T-helper 9 cell (primary cell): ENCODE data around the gene ACSF2.

Experiments used
- DNase-seq: peaks from one replicate; pipeline ENCODE4 v3.0.0-alpha.2; 2020

Gene ACSF2

DNA sequence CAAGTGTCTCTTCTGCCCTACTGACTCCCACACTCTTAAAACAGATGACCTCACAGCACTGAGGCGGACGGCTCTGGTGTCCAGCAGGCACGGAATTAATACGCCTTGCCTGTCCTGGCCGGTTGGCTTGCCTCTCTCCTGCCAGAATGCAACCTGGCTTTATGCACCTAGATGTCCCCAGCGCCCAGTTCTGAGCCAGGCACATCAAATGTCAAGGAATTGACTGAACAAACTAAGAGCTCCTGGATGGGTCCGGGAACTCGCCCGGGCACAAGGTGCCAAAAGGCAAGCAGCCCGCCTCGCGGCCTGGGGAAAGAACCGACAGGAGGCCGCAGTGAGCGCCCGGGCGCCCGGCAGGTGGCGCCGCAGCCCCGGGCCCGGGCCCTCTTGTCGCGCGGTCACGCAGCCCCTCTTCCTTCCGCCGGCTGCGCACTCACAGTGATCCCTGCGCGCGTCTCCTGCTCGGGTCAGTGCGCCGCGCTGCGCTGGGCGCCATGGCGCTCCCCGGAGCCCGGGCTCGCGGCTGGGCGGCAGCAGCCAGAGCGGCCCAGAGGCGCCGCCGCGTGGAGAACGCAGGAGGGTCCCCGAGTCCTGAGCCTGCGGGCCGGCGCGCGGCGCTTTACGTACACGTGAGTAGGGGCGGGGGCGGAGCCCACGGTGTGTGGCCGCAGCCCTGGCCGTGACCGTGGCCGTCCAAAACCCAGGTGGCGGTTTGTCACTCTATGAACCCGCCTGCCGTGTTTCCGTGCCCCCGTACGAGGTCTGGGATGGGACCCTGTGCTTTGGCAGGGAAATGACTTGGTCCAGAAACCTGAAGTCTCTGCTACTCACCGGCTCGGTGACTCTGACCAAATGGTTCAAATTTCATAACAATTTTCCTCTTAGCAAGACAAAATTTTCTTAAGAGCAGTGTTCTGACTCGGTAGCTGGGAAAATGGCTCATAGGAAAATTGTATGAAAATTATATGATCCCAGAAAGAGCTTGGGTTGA, 52.7 kb downstream of the ACSF2 start, which contains the start of gene RSAD1:
TSS of gene RSAD1 (plus strand) at position 470 of the 991 bp plus-strand sequence. CDS start at position 495, 25 bp downstream.
- peak; percentile 71 for DNase-seq

DNA sequence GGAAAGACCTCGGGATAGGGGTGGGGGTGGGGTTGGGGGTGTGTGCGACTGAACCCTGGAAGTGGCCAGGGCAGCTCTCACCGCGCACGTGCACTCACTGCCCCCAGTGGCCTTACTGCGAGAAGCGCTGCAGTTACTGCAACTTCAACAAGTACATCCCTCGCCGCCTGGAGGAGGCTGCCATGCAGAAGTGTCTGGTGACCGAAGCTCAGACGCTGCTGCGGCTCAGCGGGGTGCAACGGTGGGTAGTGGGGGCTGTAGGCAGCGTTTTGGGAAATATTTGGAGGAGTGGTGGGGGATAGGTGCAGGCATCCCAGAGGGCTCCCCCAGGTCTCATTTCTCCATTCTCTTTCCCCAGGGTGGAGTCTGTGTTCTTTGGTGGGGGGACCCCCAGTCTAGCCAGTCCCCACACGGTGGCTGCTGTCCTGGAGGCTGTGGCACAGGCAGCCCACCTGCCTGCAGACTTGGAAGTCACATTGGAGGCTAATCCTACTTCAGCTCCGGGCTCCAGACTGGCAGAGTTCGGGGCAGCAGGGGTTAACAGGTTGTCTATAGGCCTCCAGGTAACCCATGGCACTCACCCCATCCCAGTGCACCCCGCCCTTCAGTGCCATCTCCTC, 53.6 kb downstream of the ACSF2 start:
- DNase-seq, result peak; percentile 49

GRCh38 chr17:50480142-50480764, 54.2 kb downstream of the ACSF2 start:
- no peak for DNase-seq

DNA sequence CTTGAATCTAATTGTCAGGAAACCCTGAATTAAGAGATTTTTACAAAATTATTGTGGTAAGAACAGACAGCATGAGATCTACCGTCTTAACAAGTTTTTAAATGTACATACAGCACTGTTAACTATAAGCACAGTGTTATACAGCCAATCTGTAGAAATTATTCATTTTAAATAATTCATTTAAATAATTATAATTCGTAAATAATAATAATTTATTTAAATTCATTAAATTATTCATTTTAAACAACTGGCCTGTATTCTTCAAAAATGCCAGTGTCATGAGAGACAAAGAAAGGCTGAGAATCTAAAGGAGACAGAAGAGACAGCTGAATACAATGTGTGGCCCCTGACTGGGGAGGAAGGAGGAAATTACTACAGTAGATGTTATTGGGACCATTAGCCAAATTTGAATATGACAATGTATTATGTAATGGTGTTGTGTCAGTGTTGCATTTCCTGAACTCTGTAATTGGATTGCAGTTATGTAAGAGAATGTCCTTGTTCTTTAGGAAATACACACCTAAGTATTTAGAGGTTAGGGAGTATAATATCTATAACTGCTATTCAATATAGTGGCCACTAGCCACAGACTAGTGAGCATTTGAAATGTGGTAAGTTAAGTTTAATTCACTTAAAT, 55.0 kb downstream of the ACSF2 start:
- no peak for DNase-seq

- no peak for DNase-seq
Observed at GRCh38 chr17:50481648-50482047, 55.6 kb downstream of the ACSF2 start.

GRCh38 chr17:50482110-50482509, 56.1 kb downstream of the ACSF2 start:
- no peak for DNase-seq

DNA sequence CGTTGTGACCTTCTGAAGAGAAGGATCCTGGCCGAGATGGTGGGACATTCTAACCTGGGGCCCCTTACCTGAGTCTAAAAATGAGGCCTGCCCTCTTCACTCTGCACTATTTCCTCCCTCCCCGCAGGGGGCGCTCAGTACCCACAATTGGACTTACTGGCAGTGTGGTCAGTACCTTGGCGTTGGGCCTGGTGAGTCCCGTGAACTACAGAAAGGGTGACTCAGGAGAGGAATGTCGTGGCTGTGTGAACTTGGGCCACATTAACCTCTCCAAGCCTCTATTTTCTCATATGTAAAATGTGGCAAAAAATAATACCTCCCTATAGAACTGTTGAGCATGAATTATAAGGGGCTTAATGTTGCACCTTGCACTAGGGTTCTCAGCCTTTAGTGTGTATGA, 56.5 kb downstream of the ACSF2 start:
- DNase-seq, result peak; percentile 68

DNA sequence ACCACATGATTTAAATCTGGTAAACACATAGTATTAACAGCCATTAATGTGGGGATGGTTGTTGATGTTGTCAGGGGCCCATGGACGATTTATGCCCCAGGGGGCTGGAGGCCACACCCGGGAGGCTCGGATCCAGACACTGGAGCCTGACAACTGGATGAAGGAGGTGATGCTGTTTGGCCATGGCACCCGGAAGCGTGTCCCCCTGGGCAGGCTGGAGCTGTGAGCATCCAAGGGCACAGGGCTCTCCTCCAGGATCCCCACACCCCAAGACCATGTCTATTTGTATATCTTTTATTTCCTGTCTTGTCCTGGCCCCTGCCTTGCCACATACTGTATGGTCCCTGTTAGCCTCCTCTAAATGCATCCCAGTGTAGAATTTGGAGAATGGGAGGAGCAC, 57.2 kb downstream of the ACSF2 start:
- DNase-seq, result no peak

GRCh38 chr17:50484386-50485155, 58.6 kb downstream of the ACSF2 start:
- no peak for DNase-seq

- DNase-seq, result no peak
Observed at GRCh38 chr17:50487213-50488096, 61.4 kb downstream of the ACSF2 start.

DNA sequence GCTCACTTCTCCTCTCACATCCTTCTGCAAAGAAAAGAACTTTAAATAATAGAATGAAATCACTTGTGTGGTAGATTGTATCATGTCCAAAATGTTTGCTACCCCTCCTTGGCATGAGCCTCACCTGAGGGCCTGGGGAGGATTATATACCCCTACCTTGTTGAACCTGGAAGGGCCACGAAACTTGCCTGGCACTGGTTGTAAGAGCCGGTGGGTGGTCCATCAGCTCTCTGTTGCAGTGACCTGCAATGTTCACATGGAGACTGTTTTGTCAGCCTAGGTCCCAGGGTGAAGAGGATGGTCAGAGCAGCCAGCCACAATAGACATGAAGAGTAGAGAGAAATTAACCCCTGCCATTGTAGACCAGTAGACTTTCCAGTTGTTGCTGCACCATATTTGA, 62.9 kb downstream of the ACSF2 start:
- no peak for DNase-seq

DNA sequence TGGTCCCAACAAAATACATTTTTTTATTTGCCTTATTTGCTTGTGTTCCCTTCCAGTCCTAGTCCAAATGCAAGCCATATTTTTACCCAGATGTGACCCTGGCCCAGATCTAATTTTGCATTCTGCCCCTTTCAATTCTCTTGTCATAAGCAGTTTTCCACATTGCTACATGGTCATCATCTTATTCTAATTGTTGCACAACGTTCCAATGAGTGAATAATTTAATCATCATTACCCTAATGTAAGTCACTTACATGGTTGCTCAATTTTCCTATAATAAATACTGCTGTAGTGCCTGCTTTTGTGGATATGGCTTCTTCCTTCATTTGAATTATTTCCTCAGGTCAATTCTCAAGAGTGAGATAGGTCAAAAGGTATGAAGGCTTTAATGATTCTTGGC, 65.5 kb downstream of the ACSF2 start:
- no peak for DNase-seq

GRCh38 chr17:50492214-50492613, 66.2 kb downstream of the ACSF2 start:
- DNase-seq, result no peak

DNA sequence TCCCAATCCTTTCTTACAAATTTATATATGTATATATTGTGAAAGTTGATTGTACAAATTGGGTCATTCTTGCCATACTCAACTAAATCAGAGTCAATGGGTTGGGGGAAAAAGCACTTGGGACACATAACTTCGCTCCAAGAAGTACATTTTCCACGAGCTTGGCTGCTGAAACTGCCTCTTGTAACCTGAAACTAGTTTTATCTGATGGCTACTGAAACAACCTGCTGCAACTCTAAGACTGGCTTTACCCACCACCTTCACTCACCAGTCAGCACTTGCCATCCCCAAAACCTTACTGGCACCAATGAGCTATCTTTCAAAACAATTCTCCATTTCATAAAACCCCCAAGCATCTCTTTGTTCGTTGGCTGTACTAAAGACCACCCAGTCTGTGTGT, 67.7 kb downstream of the ACSF2 start:
- DNase-seq, result no peak

DNA sequence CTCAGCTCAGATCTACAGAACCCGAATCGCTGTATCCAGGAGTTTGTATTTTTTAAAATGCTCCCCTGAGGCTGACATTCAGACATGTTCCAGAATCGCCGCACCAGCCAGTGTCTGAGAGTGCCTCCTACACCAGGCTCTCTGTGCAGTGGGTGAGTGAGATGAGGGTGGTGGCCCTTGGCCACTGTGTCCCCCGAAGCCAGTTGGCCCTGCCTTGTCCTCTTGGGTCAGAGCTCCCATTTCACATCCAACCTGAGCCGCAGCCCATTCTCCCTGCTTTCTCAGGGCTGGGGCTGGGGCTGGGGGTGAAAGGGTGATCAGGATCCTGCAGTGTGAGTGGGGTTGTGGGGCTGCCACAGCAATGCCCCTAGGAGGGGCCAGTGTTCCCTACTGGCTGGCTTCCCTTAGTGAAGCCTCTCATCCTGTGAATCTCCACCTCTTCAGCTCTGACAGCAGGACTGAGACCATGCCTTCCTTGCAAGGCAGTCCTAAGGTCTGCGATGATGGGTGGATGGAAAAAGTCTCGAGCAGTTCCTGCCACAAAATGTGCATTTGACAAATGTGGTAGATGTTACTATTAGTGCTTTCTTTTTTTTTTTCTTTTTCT, 69.3 kb downstream of the ACSF2 start:
- no peak for DNase-seq

GRCh38 chr17:50495918-50496317, 69.9 kb downstream of the ACSF2 start:
- DNase-seq, result no peak

DNA sequence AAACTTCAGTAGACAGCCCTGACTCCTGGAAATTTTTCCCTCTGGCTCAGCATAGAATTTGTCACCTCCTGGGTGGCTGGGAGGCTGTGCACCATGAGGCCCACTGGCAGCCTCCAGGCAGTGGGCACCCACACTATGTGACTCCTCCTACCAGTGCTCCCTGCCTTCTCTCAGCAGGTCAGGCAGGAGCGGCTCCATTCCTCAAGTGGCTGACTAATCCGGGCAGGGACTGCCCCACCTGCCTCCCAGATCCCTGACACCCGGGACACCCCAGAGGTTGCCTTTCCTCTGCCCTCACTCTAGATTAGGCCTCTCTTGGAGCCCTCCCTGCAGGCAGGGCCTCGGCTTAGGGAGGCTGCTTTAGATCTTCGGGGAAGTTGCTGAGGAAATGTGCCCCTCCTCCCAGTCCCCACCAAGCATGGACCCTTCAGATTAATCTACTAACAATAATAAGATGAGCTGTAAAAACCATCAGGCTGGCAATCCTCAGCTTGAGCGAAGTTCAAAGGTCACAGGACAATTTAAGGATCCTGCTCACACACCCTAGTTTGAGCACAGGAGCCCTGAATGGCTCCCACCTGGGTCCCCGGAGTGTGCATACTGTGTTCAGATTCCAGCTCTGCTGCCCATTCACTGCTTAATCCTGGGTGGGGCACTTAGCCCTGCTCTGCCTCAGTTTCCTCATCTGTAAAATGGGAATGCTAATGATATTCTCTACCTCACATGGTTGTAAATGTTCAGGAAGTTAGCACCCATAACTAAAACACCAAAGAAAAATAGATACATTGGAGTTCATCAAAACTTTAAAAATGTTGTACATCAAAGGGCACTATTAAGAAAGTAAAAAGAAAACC, 72.2 kb downstream of the ACSF2 start:
- no peak for DNase-seq

DNA sequence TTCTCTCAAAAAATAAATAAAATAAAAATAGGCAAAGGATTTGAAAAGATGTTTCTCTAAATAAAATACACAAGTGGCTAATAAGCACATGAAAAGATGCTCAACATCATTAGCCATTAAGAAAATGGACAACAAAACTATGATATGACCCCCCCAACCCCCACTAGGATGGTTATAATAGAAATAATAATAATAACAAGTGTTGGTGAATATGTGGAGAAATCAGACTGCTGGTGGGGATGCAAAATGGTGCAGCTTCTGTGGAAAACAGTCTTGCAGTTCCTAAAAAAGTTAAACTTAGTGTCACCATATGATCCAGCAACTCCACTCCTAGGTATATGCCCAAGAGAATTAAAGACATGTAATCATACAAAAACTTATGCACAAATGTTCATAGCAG, 73.3 kb downstream of the ACSF2 start:
- no peak for DNase-seq

DNA sequence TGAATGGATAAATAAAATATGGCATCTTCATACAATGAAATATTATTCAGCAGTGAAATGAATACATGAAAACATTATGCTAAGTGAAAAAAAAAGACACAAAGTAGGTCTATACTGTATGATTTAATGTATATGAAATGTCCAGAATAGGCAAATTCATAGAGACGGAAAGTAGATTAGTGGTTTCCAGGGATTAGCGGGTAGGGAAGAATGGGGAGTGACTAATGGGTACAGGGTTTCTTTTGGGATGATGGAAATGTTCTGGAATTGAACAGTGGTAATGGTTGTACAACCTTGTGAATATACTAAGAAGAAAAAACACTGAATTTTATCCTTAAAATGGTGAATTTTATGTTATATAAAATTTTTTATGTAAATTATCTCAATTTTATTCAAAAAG, 73.7 kb downstream of the ACSF2 start:
- DNase-seq, result no peak

DNA sequence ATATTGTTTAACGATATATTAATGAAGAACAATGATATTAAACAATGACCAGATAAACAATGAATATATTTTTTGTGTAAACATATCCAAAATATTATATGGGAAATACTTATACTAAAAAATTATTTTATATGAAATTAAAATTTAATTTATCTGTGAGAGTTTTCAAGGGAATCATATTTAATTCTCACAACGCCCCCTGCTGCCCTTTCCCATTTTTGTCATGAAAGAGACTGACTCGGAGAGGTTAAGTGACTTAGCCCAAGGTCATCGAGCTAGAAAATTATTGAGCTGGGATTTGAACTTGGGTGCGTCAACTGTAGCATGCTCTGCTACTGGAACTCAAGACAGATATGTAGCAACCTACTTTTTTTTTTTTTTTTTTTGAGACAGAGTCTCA, 75.0 kb downstream of the ACSF2 start:
- no peak for DNase-seq
